Psoas muscle (tissue), 8 donors: Measurements from ENCODE around the gene GPR17. TPM values are rescaled to one million over a fixed set of nuclear protein-coding genes. Genes with fewer than 3 reads are reported as not detected.

Experiments used
- ATAC-seq, 4 donors: fragments of 200-7000 bp; cut with Tn5 transposase; one replicate each; pipeline ENCODE4 v1.9.1; 2020; ENCODE audit warnings: moderate library complexity in 3 of 4, mild to moderate bottlenecking in 2 of 4
- DNase-seq, 2 donors: peaks; one replicate each; pipeline ENCODE4 v3.0.0-alpha.2; 2020
- H3K27ac ChIP-seq: fragments of 200-600 bp; one replicate; pipeline ENCODE4 v1.8.0; 2022
- H3K27me3 ChIP-seq, 3 donors: fragments of 200-600 bp in 1 of 3; one replicate each; pipeline versions ENCODE4 v1.6.1 to v1.8.0; 2013 to 2022; ENCODE audit warnings: low read length in 2 of 3, mild to moderate bottlenecking in 2 of 3, moderate library complexity in 1 of 3; ENCODE audit not compliant: insufficient read depth in 3 of 3
- H3K36me3 ChIP-seq, 2 donors: fragments of 200-600 bp in 1 of 2; one replicate each; pipeline versions ENCODE4 v1.6.1 to v1.8.0; 2013 to 2022; ENCODE audit warnings: low read depth in 1 of 2, mild to moderate bottlenecking in 1 of 2, moderate library complexity in 1 of 2; ENCODE audit not compliant: insufficient read depth in 1 of 2
- H3K4me1 ChIP-seq: fragments of 200-600 bp; one replicate; pipeline ENCODE4 v1.8.0; 2022
- H3K4me3 ChIP-seq: fragments of 200-600 bp; one replicate; pipeline ENCODE4 v1.8.0; 2022; ENCODE audit warnings: mild to moderate bottlenecking
- H3K9me3 ChIP-seq: fragments of 200-600 bp; one replicate; pipeline ENCODE4 v1.8.0; 2022
- WGBS, 3 donors: extraction: QIAGEN DNeasy Blood & Tissue Kit; methylation state at CpG; one replicate each; pipeline versions ENCODE4 v1.1.6 to v1.1.7; 2013; 5-methylcytosine and 5-hydroxymethylcytosine counted together
- intact Hi-C, 2 donors: fragments of 100-400 bp; cut with DNase I; formaldehyde crosslinking; loops; one replicate each; pipeline versions ENCODE4 v1.11.0 to v1.14.2; 2022
- polyA plus RNA-seq, 3 donors: library from polyadenylated mRNA; stranded (reverse); fragments of 200-250 nt; gene quantifications; one replicate each; pipeline ENCODE4 v1.2.3, GENCODE V29; 2013
- total RNA-seq, 4 donors: library from RNA; stranded (reverse); fragmentation: NEBNext Ultra II Directional in 2 of 4; extraction: Animal tissue kit (Norgen Biotek cat#: 25700) in 2 of 4; gene quantifications; one replicate each; pipeline versions ENCODE4 v1.2.1 to v1.2.4, GENCODE V29; 2021 to 2023
- TF ChIP-seq, protein P1 (sequence below): fragments of 200-600 bp; IDR thresholded peaks from one replicate; pipeline ENCODE4 v1.8.0; 2022; ENCODE audit warnings: antibody characterized with exemption
- donor health status: healthy with polysubstance abuse.
- donor health status: DM: no; HTN: no; CAD: no; lungs with moderate emphysema.
- donor health status: Bipolar disorder and iron deficiency.
- donor health status: healthy.
- donor health status: DM: yes; HTN: yes; CAD: no.
- donor health status: DM: no; HTN: no; CAD: no.
- donor health status: DM: no; HTN: no; CAD: no.
- donor health status: DM: yes; HTN: yes; CAD: no.

GPR17 gene
- total and polyA plus RNA-seq, 7 donors = 0.14 to 0.35 (median 0.19) TPM; not detected in 3

DNA sequence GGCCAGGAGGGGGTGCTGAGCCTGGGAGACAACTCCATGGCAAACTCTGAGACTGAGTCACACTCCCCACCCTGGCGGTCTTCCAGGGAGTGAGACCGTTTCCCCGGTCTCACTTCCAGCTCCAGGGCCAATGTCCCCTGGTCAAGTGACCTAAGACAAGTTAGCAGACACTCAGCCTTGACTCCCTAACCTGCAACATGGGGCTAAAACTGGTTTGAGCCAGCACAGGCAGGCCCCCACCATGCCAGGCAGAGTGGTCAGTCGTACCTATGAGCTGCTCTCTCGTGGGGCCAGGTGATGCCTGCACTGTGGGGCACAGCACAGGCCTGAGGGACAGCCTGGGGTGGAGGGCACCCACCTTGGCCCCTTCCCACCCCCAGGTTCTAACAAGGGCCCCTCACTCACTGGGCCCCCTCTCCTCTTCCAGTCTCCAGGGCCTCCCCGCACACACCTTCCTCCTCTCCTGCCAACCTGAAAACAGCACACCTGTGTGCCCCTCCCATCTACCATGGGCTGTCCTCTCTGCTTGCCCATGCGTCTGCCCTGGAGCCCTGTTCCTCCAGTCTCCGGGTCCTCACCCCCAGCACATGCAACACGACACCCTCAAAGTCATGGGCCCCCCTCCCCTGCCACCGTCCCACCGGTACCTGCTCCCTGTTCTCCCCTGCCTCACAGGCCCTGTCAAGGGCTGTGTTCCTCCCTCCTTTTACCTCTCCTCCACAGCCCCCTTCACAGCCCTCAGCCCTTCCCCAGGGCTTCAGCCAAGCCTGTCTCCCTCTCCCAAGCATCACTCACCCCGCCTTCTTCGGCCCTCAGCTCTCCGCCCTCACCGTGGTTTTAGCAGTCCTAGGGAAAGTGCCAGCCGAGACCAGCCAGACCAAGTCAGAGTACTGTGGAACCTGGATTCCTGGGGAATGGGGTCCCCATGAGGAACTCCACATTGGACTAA is 1.6 kb downstream of the GPR17 start:
- H3K27me3 ChIP-seq = no peaks in the 10 kb centered on the region
- no peaks in the 10 kb centered on the region for H3K36me3 ChIP-seq
- peaks cover 16% of the 10 kb centered on the region for H3K4me1 ChIP-seq
- peak in 1 of 4 donors; percentile 7 for ATAC-seq
- DNase-seq = peak; percentile 57 to 68
- H3K27ac ChIP-seq = peak overlapping the region; percentile 50
- TF ChIP-seq, protein P1, sequence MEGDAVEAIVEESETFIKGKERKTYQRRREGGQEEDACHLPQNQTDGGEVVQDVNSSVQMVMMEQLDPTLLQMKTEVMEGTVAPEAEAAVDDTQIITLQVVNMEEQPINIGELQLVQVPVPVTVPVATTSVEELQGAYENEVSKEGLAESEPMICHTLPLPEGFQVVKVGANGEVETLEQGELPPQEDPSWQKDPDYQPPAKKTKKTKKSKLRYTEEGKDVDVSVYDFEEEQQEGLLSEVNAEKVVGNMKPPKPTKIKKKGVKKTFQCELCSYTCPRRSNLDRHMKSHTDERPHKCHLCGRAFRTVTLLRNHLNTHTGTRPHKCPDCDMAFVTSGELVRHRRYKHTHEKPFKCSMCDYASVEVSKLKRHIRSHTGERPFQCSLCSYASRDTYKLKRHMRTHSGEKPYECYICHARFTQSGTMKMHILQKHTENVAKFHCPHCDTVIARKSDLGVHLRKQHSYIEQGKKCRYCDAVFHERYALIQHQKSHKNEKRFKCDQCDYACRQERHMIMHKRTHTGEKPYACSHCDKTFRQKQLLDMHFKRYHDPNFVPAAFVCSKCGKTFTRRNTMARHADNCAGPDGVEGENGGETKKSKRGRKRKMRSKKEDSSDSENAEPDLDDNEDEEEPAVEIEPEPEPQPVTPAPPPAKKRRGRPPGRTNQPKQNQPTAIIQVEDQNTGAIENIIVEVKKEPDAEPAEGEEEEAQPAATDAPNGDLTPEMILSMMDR = no peak
- intact Hi-C loops = loop anchor here in 1 of 2 donors (5.0 kb wide), 1 partner anchor 50 kb away; no protein-coding TSS in a partner anchor
- no peaks in the 10 kb centered on the region for H3K9me3 ChIP-seq
- H3K4me3 ChIP-seq = no peak overlapping the region
- 71 to 78% (median 72%) methylated on average over 15 to 16 of the region's 16 CpGs for WGBS, 3 donors

DNA sequence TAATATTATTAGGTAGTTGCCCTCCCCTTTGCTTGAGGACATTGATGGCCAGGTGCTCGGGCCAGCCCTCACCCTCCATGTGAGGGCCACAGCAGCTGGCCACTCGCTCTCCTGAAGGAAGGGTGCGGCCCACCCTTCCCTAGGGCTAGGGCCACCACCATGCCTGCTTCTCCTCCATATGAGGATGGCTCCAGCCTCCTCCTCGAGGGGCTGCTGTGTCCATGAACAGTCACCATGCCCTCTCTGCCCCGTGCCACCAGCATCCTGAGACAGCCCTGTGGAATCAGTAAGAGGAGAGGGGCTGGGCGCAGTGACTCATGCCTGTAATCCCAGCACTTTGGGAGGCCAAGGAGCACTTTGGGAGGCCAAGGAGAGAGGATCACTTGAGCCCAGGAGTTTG is 2.4 kb downstream of the GPR17 start:
- Histone ChIP-seq H3K36me3 (peaks cover 0 to 3% of the 10 kb centered on the region in 2 donors), H3K4me1 (peaks cover 16% of the 10 kb centered on the region), H3K27me3 (no peaks in the 10 kb centered on the region), H3K9me3 (no peaks in the 10 kb centered on the region), H3K27ac (no peak overlapping the region), H3K4me3 (no peak overlapping the region)
- 81 to 93% (median 92%) methylated on average over 6 of the region's 6 CpGs for WGBS, 3 donors
- ATAC-seq = no peak
- intact Hi-C loops = loop anchor here in 1 of 2 donors (5.0 kb wide), 1 partner anchor 49 kb away; no protein-coding TSS in a partner anchor
- TF ChIP-seq, protein P1 = no peak
- DNase-seq = peak; percentile 13 to 23

DNA sequence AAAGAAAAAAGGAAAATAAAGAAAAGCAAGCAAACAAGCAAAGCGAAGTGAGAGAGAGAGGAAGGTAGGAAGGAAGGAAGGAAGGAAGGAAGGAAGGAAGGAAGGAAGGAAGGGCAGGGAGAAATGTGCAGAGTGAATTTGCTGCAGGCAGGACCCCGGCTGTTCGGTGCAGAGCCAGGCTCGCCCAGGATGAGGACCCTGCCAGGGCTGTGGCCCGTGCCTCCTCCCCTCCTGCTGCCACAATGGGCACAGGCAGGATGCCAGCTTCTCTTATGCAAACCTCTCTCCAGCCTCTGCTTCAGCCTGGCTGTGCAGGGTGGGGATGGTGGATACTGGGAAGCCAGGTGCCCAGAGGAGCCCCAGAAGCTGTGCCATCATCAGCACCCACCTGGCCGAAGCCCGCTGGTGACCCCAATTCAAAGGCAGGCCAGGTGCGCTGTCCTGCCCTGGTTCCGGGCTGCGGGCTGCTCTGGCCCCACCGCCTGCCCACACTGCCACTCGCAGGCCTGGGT is 3.2 kb downstream of the GPR17 start:
- Histone ChIP-seq H3K27ac (peak overlapping the region; percentile 15), H3K9me3 (no peaks in the 10 kb centered on the region), H3K36me3 (peaks cover 0 to 3% of the 10 kb centered on the region in 2 donors), H3K27me3 (no peaks in the 10 kb centered on the region), H3K4me3 (no peak overlapping the region), H3K4me1 (peaks cover 16% of the 10 kb centered on the region)
- ATAC-seq (peak in 1 of 4 donors; percentile 46), DNase-seq (peak in 1 of 2 donors; percentile 52)
- TF ChIP-seq, protein P1 = no peak
- intact Hi-C loops = loop anchor here (1.0 to 5.0 kb wide), 2 partner anchors 48 to 58 kb away; no protein-coding TSS in a partner anchor
- 59 to 70% (median 59%) methylated on average over 11 to 12 of the region's 12 CpGs for WGBS, 3 donors

DNA sequence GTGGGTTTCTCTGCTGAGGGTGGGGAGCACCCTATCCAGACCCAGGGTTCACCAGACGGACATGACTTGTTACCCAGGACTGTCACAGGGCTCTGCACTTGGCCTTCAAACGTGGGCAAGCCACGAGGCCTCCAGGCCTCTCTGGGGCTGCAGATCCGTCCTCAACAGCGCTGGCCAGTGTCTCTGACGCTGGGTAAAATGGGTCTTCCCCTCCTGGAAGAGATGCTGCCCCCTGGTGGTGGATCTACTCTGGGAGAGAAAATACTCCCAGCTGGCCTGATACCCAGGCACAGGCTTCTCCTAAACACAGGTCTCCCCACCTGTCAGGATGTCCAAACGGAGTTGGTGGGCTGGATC is 3.7 kb downstream of the GPR17 start:
- Histone ChIP-seq H3K36me3 (peaks cover 0 to 3% of the 10 kb centered on the region in 2 donors), H3K4me3 (no peak overlapping the region), H3K27me3 (no peaks in the 10 kb centered on the region), H3K9me3 (no peaks in the 10 kb centered on the region), H3K4me1 (peaks cover 16% of the 10 kb centered on the region), H3K27ac (peak overlapping the region; percentile 15)
- peak; percentile 73 to 91 (median 86) for ATAC-seq
- TF ChIP-seq, protein P1 = peak; percentile 90
- 4 to 6% (median 6%) methylated on average over 7 of the region's 7 CpGs for WGBS, 3 donors
- intact Hi-C loops = loop anchor here (1.0 to 10.0 kb wide), 4 partner anchors 48 to 125 kb away; partner anchors contain the start of genes IWS1 (in 1 of the 2) and MYO7B (in 1 of the 2)
- DNase-seq = peak; percentile 78 to 89
